ENCODE data around the gene OR5M10. TPM values are rescaled to one million over a fixed set of nuclear protein-coding genes. Genes with fewer than 3 reads are reported as not detected.

OR5M10 gene
- total and polyA plus RNA-seq, 2 donors (not counting 3 experiments of a cell fraction or from before 2014, with no cell fraction given): not detected

Other genes starting within 250 kb of the OR5M10 start
- gene OR8K1, start 231.7 kb downstream of the OR5M10 start, total RNA-seq: not detected in 2 replicates
- not detected in 2 replicates for gene OR8K1, start 231.7 kb downstream of the OR5M10 start, polyA plus RNA-seq
- gene OR8J1, start 223.4 kb downstream of the OR5M10 start, total RNA-seq: not detected in 2 replicates
- not detected in 2 replicates for gene OR8J1, start 223.4 kb downstream of the OR5M10 start, polyA plus RNA-seq
- not detected in 2 replicates for gene OR8U1, start 202.1 kb downstream of the OR5M10 start, total RNA-seq
- gene OR8U1, start 202.1 kb downstream of the OR5M10 start, polyA plus RNA-seq: not detected in 2 replicates
- gene OR5AL1, start 165.0 kb downstream of the OR5M10 start, total RNA-seq: not detected in 2 replicates
- not detected in 2 replicates for gene OR5AL1, start 165.0 kb downstream of the OR5M10 start, polyA plus RNA-seq
- not detected in 2 replicates for gene OR5M3, start 104.4 kb downstream of the OR5M10 start, total RNA-seq
- not detected in 2 replicates for gene OR5M3, start 104.4 kb downstream of the OR5M10 start, polyA plus RNA-seq
- not detected in 2 replicates for gene OR5M8, start 86.4 kb downstream of the OR5M10 start, total RNA-seq
- gene OR5M8, start 86.4 kb downstream of the OR5M10 start, polyA plus RNA-seq: not detected in 2 replicates
- gene OR5M11, start 34.5 kb downstream of the OR5M10 start, total RNA-seq: not detected in 2 replicates
- gene OR5M11, start 34.5 kb downstream of the OR5M10 start, polyA plus RNA-seq: not detected in 2 replicates
- gene OR5M1, start 37.2 kb upstream of the OR5M10 start, total RNA-seq: not detected in 2 replicates
- not detected in 2 replicates for gene OR5M1, start 37.2 kb upstream of the OR5M10 start, polyA plus RNA-seq
- not detected in 2 replicates for gene OR5AP2, start 64.7 kb upstream of the OR5M10 start, total RNA-seq
- gene OR5AP2, start 64.7 kb upstream of the OR5M10 start, polyA plus RNA-seq: not detected in 2 replicates
- not detected in 2 replicates for gene OR5AR1, start 86.0 kb upstream of the OR5M10 start, total RNA-seq
- gene OR5AR1, start 86.0 kb upstream of the OR5M10 start, polyA plus RNA-seq: not detected in 2 replicates
- not detected in 2 replicates for gene OR9G1, start 121.4 kb upstream of the OR5M10 start, total RNA-seq
- not detected in 2 replicates for gene OR9G1, start 121.4 kb upstream of the OR5M10 start, polyA plus RNA-seq
- not detected in 2 replicates for gene OR9G4, start 171.0 kb upstream of the OR5M10 start, total RNA-seq
- gene OR9G4, start 171.0 kb upstream of the OR5M10 start, polyA plus RNA-seq: not detected in 2 replicates